Fibroblast of gingiva (primary cell): ENCODE results near the gene HSD11B1L.
"Not testable (repeated sequence)": the region's sequence is repeated elsewhere in the genome, so short reads cannot be mapped to it uniquely, and the experiment has no call there.

Experiments used
- DNase-seq: peaks from one replicate; pipeline ENCODE4 v3.0.0-alpha.2; 2011; ENCODE audit warnings: low read depth

The HSD11B1L gene

DNA sequence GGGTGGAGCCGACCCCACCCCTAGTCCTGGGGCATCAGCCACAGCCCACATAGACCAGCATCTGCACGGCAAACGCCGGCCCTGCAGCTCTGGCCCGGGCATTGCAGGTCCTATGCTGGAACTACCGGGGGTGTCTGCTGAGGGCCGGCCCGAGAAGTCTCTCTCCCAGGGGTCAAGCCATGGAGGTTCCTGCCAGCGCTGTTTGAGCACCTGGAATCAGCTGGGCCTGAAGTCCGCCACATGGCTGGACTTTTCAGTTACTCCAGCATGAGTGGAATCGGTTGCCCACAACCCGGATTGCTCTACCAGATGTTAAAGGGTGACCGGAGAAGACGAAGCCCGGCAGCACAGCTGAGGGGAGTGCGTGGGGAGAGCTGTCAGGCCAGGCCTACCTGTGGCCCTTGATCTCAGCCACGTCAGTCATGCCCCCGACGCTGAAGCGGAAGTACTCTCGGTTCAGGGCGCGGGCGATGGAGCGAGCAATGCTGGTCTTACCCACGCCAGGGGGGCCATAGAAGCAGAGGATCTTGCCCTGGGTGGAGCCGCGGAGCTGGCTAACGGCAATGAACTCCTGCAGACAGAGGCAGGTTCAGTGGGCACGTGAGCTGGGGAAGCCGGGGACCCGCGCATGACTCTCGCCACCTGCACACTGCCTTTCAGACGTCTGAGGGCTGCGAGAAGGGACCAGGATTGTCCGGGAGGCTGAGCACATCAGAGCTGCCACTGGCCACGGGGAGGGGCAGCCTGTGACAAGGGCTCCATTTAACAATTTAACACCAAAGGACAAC is 18.0 kb downstream of the HSD11B1L start:
- no peak for DNase-seq

GRCh38 chr19:5700455-5701092 is 19.7 kb downstream of the HSD11B1L start:
- DNase-seq, result no peak

GRCh38 chr19:5702053-5702410 is 21.2 kb downstream of the HSD11B1L start:
- not testable (repeated sequence) for DNase-seq

DNA sequence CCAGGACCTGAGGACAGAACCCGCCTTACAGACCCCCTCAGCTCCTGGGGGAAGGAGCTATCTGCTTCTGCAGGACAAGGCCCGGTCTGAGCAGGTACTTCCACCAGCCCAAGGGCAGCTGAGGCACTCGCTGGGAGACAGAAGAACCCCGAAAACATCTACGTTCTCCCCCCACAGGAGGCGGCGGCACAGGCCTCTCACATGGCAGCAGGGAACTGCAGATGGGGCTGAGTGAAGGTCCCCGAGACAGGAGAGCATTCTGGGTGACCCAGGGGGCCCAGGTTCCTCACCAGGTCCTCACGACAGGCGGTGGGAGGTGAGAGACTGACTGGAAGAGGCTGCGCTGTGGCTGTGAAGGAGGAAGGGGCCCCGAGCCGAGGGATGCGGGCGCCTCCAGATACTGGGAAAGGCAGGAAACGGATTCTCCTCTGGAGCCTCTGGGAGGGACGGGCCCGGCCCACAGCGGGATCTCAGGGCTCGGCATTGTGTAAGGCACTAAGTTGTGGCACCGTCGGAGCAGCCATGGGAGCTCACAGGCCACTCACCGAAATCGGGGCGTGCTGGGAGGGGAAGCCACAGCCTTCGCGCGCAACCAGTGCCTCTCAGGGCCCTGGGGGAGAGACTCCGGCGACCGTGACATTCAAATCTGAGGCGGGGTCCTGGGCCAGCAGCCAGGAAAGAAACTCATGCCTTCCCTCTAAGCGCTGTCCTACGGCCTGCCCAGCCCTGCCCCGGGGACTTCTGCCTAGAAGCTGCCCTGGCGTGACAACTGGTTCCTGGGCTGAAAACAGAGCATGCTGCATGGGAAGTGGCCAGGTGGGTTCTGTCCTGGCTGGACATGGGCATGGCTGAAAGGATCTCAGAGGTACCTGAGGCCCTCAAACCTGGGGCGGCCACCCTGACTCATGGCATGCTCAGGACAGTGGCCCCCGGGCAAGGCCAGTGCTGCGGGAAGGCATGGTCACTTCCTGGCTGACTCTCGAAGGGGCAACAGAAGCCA is 23.3 kb downstream of the HSD11B1L start:
- DNase-seq, result no peak

GRCh38 chr19:5705552-5705951 is 24.7 kb downstream of the HSD11B1L start:
- no peak for DNase-seq

DNA sequence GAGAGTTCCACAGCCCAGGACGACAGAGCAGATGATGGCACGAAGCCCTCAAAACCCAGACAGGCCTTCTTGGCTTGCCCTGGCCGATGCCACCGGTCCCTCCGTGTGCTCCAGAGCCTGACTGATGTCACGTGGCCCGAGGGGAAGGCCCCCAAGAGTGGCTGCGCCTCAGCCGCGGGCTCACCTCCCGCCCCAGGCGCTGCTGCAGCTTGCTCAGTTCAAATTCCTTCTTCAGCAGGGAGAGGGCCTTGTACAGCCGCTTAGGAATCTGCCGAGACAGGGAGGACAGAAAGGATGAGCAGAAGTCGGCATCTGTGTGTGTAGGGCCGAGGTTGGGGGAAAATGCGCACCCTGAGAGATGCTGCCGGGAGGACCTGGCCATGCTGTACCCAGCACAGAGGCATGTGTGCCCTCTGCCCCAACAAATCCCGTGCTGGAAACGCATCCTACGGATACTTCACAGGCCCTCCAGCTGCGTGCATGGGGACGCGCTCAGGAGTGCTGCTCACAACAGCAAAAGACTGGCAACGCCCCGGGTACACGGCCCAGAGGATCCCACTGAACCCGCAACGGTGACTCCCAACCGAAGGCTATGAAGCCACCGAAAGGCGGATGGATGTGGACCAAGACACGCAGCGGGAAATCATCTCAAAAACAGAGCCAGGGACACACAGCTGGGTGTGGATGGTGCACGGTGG is 26.2 kb downstream of the HSD11B1L start:
- no peak for DNase-seq

DNA sequence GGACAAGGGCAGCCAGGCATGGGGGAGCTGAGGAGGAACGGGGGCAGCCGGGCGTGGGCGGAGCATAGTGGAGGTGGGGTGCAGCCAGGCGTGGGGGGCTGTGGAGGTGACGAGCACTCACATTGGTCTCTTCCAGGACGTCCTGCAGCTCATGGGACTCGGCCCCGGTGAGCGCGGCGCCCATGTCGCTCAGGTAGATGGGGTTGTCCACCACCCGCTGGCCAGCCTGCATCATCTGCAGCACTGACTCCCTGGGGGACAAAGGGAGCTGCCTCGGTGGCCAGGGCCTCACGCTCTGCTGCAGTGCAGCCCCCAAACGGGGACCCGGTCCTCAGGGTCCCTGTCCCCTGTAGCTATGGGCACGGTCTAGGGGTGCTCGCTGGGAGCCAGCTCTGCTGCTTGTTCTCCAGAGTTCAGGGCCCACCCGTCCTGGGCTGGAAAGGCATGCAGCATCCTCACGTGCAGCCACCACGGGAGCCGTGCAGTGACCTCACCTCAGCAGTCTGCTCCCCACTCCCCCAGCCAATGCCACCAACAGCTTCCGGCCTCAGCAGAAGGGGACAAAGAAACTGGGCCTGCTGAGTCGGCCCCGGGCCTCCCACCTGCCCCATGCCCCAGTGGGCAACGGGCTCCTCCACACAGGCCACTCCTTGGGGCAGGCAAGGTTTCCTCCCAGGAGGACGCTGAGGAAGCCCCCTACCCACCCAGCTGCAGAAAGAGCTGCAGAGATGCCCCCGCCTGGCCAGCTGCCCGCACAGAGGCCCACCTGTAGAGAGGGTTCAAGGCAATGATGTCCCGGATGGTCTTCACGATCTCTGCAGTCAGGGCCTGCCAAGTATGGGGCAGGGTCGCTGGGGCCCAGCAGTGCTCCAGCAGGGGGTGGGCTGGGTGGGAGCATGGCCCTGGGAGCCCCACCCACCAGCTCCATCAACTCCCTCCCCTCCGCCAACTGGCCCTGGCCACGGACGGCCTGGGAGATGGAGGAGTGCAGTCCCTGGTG is 27.0 kb downstream of the HSD11B1L start:
- no peak for DNase-seq

DNA sequence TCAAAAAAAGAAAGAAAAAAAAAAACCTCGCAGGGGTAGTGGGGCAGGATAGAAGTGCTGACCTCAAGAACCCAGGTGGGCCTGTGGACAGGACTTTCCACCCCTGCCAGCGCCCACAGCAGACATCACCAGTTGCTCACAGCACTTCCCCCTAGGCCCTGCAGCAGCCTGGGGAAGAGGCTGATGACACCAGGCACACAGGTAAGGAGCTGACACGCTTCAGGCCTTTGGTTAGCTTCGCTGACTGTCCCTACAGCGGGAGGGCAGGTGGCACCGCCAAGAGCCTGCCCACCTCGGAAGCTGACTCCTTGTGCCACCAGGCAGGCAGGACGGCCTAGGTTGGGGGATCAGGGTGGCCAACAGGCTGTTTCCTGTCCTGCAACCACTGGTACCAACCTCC is 30.2 kb downstream of the HSD11B1L start:
- no peak for DNase-seq

DNA sequence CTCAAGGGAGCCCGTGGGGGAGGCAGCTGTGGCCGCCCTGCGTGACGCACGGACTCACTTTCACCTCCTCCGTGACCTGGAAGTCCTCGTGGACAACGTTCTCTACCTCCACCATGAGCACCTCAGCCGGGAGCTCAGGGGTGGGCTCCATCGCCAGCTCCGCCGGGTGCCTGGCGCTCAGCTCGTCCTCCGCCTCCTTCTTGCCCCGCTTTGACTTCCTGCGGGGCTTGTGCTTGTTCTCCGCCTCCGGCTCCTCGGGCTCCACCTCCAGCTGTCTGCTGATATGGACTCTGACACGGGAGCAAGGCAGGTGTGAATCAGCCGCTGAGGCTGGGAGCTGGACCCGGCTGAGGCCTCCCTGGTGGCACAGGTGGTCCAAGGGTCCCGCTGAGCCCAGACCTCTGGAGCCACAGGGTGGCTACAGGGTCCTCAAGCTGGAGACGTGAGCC is 30.9 kb downstream of the HSD11B1L start:
- no peak for DNase-seq

DNA sequence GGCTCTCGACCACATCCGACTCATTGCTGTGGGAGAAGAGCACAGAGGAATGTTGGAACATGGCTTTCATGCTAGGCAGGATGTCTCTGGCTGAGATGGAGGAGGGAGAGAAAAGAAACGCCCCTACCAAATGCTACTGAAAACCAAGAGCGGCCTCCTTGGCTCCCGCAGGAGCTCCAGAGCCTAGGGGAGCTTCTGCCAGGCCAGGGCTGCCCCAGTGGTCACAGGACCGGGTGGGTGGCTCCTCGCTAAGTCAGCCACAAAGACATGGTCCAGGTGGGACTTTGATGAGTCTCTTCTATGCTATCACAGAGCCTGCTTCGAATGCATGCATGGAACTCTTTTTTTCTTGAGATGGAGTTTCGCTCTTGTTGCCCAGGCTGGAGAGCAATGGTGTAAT is 32.4 kb downstream of the HSD11B1L start:
- DNase-seq, result no peak

GRCh38 chr19:5714816-5715215 is 34.0 kb downstream of the HSD11B1L start:
- DNase-seq, result no peak

DNA sequence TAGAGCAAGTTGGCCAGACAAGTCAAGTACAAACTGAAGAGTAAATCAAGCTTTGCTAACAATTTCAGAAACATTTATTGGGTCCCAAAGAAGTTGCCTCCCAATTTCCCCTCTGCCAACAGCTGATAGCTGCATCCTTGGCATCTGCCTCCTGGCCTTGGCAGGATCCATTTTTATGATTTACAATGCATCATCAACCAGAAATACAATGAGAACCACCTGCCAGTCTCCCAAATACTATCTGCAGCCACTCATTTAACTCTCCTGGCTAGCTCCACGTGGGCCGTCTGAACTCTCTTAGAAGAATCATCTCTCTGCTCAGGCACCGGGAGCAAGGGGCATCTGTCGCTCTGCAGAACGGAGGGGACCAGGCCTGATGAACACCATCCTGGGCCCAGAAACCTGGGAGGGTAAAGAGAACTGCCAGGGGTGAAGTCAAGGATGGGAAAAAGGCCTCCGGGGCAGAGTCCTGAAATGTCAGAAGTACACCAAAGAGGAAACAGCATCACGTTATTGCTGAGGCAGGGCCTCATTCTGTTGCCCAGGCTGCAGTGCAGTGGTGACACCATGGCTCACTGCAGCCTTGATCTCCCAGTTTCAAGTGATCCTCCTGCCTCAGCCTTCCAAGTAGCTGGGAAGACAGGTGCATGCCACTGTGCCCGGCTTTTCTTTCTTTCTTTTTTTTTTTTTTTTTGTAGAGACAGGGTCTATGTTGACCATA is 36.5 kb downstream of the HSD11B1L start:
- DNase-seq, result no peak

GRCh38 chr19:5718037-5718578 is 37.3 kb downstream of the HSD11B1L start:
- no peak for DNase-seq

GRCh38 chr19:5718579-5719273 is 37.9 kb downstream of the HSD11B1L start:
- DNase-seq, result peak; percentile 68

DNA sequence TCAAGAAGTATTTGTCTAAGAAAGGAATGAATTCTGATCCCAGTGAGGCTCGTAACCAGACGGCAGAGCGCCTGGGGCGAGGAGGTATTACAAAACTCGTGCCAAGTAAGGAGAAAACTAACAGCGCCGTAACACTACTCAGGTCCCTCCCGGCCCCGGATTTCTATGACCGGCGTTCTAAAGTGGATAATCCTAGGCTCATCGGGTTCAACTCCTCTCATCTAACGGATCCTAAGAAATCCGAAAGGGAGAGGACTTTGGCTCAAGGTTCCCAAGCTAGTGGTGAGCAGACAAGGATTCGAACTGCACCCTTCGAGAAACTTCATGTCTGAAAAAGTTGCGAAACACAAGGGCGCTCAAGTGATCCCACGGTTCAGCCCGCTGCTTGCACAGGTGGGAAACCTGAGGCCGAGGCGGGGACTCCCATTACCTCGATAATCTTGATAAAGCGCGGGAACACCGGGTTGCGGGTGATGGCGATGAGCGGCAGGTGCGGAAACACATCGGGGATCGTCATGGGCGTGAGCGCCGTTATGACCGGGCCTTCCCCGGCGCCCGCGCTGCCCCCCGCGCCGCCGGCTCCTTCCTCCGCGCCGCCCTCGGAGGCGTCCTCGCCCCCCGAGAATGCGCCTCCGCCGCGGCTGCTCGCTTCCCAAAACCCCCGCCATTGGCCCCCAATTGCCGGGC is 38.6 kb downstream of the HSD11B1L start:
- DNase-seq, result no peak

DNA sequence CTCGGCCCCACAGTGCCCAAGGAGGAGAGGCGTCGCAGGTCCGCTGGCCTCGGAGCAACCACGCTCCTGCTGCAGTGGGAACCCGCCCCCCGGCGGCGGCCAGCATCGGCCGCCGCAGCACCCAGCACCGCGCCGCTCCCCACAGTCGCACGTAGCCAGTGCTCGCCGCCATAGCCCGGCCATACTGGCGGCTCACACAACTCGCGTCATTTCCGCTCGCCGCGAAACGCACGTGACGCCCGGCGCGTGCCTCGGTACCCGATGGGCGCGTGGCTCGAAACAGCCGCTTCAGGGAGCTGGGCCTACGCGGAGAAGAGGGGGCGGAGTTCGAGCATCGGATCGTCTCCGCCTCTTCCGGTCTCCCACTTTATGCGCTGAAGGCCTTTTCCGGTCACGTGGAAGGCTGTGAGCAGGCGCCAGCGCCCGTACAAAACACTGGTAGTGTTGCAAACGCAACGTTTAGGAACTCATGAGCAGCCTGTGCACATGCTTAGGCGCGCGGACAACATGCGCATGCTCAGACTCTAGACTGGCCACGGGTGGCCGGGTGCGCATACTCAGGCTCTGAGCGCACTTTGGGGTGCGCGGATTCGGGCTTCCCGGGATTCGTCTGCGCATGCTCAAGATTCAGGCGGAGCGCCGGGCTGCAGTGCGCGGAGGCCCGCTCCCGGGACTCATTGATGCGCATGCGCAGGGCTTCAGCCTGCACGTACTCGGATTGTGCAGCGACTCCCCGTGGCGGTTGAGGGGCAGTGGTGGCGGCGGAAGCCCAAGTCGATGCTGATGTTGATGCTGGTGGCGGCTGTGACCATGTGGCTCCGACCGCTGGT is 39.3 kb downstream of the HSD11B1L start, which contains the start of the genes CATSPERD and LONP1:
Gene CATSPERD, plus strand, starts transcription at position 677 of the 830 bp plus-strand sequence. Its CDS starts 101 bp downstream, at position 778.
Gene LONP1, minus strand, starts transcription at position 186 of the 830 bp plus-strand sequence. Its CDS starts 14 bp downstream, at position 172.
- DNase-seq, result peak; percentile 99

- no peak for DNase-seq
Measured at GRCh38 chr19:5727453-5728050, 46.7 kb downstream of the HSD11B1L start.
